ENCODE results near the gene BLOC1S1.
"Not testable (repeated sequence)": the region's sequence is repeated elsewhere in the genome, so short reads cannot be mapped to it uniquely, and the experiment has no call there.

Gene BLOC1S1

GRCh38 chr12:55758575-55758974, 42.7 kb downstream of the BLOC1S1 start:
- peaks cover 50 to 62% of the 10 kb centered on the region in 2 donors for H3K36me3 ChIP-seq (ENCODE audit: control insufficient read depth in 1 of 2, insufficient read depth in 2 of 2, low read length in 2 of 2)
- not testable (repeated sequence) for H3K27me3 ChIP-seq (ENCODE audit: low read depth, low read length); H3K9me3 ChIP-seq (ENCODE audit: control insufficient read depth in 1 of 2, low read length in 2 of 2); H3K4me1 ChIP-seq (ENCODE audit: control insufficient read depth in 1 of 2, insufficient read depth in 2 of 2, low read length in 2 of 2); H3K27ac ChIP-seq (ENCODE audit: low read length); H3K4me3 ChIP-seq (ENCODE audit: low read depth in 1 of 2, low read length in 2 of 2)

DNA sequence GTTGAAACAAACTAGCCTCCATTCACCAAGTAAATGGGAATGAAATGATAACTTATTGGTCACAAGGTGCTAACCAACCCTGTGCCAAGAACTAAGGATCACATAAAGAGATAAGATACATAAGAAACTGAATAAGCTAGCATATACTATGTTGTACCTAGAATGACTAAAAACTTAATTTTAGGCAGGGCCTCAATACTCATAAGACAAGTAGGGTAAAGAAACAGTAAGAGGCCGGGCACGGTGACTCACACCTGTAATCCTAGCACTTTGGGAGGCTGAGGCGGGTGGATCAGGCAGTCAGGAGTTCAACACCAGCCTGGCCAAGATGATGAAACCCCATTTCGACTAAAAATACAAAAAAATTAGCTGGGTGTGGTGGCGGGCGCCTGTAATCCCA, 44.8 kb downstream of the BLOC1S1 start:
- Histone ChIP-seq H3K4me1 (ENCODE audit: control insufficient read depth in 1 of 2, insufficient read depth in 2 of 2, low read length in 2 of 2) (no peaks in the 10 kb centered on the region), H3K9me3 (ENCODE audit: control insufficient read depth in 1 of 2, low read length in 2 of 2) (no peaks in the 10 kb centered on the region), H3K4me3 (ENCODE audit: low read depth in 1 of 2, low read length in 2 of 2) (no peak overlapping the region), H3K27me3 (ENCODE audit: low read depth, low read length) (no peaks in the 10 kb centered on the region), H3K36me3 (ENCODE audit: control insufficient read depth in 1 of 2, insufficient read depth in 2 of 2, low read length in 2 of 2) (peaks cover 40 to 44% of the 10 kb centered on the region in 2 donors), H3K27ac (ENCODE audit: low read length) (no peak overlapping the region)

- peaks cover 26 to 30% of the 10 kb centered on the region in 2 donors for H3K36me3 ChIP-seq (ENCODE audit: control insufficient read depth in 1 of 2, insufficient read depth in 2 of 2, low read length in 2 of 2)
- H3K4me1 ChIP-seq (ENCODE audit: control insufficient read depth in 1 of 2, insufficient read depth in 2 of 2, low read length in 2 of 2), result no peaks in the 10 kb centered on the region
- no peak overlapping the region for H3K27ac ChIP-seq (ENCODE audit: low read length)
Observed at GRCh38 chr12:55762646-55763045, 46.8 kb downstream of the BLOC1S1 start.

GRCh38 chr12:55765736-55766290, 50.0 kb downstream of the BLOC1S1 start:
- Histone ChIP-seq H3K27me3 (ENCODE audit: low read depth, low read length) (no peaks in the 10 kb centered on the region), H3K9me3 (ENCODE audit: control insufficient read depth in 1 of 2, low read length in 2 of 2) (no peaks in the 10 kb centered on the region), H3K4me1 (ENCODE audit: control insufficient read depth in 1 of 2, insufficient read depth in 2 of 2, low read length in 2 of 2) (no peaks in the 10 kb centered on the region), H3K4me3 (ENCODE audit: low read depth in 1 of 2, low read length in 2 of 2) (no peak overlapping the region), H3K27ac (ENCODE audit: low read length) (no peak overlapping the region), H3K36me3 (ENCODE audit: control insufficient read depth in 1 of 2, insufficient read depth in 2 of 2, low read length in 2 of 2) (peaks cover 9 to 18% of the 10 kb centered on the region in 2 donors)

More at GRCh38 chr12:55762646-55763045, 46.8 kb downstream of the BLOC1S1 start:
- Histone ChIP-seq H3K27me3 (ENCODE audit: low read depth, low read length) (no peaks in the 10 kb centered on the region), H3K4me3 (ENCODE audit: low read depth in 1 of 2, low read length in 2 of 2) (no peak overlapping the region), H3K9me3 (ENCODE audit: control insufficient read depth in 1 of 2, low read length in 2 of 2) (no peaks in the 10 kb centered on the region)

DNA sequence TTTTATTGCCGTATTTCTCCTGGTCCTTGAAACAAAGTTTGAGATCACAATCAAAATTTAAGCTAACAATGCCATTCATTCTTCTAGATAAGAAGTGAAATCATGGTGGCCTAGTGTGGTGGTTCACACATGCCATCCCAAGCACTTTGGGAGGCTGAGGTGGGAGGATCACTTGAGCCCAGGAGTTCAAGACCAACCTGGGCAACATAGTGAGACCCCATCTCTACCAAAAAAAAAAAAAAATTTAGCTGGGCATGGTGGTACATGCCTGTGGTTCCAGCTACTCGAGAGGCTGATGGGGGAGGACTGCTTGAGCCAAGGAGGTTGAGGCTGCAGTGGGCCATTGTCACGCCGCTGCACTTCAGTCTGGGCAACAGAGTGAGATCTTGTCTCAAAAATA, 51.3 kb downstream of the BLOC1S1 start:
- Histone ChIP-seq H3K36me3 (ENCODE audit: control insufficient read depth in 1 of 2, insufficient read depth in 2 of 2, low read length in 2 of 2) (peaks cover 16 to 22% of the 10 kb centered on the region in 2 donors), H3K27me3 (ENCODE audit: low read depth, low read length) (no peaks in the 10 kb centered on the region), H3K4me1 (ENCODE audit: control insufficient read depth in 1 of 2, insufficient read depth in 2 of 2, low read length in 2 of 2) (no peaks in the 10 kb centered on the region), H3K4me3 (ENCODE audit: low read depth in 1 of 2, low read length in 2 of 2) (no peak overlapping the region), H3K27ac (ENCODE audit: low read length) (no peak overlapping the region), H3K9me3 (ENCODE audit: control insufficient read depth in 1 of 2, low read length in 2 of 2) (no peaks in the 10 kb centered on the region)
